ENCODE measurements around the gene TTC23. TPM values are rescaled to one million over a fixed set of nuclear protein-coding genes. Genes with fewer than 3 reads are reported as not detected.

Gene TTC23
- total RNA-seq, 1 donor from 2014 or later = 19.1 TPM

DNA sequence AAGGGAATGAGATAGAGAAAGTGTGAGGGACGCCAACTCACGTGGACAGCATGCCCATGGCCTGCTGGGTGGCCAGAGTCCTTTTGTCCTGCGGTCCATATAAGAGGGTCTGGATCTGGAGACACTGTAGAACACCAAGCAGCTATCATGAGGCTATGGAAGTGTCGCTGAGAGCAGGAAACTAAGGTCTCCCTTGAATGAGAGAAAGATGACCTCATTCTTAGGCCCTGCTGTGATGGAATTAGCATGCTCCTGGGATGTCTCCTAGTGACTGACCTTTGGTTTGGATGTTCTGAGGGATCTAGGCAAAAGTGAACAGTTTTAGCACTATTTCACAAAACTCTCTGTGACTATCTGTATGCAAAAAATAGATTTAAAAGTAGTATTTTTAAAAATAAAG is 110.1 kb downstream of the TTC23 start:
- Histone ChIP-seq H3K27me3 (no peaks in the 10 kb centered on the region), H3K4me3 (no peak overlapping the region), H3K9me3 (no peaks in the 10 kb centered on the region), H3K27ac (no peak overlapping the region), H3K4me1 (no peaks in the 10 kb centered on the region), H3K36me3 (peaks cover 14% of the 10 kb centered on the region)
- intact Hi-C loops (cut with DNase I) = no loop called here
- no peak for TF ChIP-seq CTCF (IDR thresholded peaks at IDR 0.05)
- no peak for DNase-seq
- ATAC-seq = no peak

DNA sequence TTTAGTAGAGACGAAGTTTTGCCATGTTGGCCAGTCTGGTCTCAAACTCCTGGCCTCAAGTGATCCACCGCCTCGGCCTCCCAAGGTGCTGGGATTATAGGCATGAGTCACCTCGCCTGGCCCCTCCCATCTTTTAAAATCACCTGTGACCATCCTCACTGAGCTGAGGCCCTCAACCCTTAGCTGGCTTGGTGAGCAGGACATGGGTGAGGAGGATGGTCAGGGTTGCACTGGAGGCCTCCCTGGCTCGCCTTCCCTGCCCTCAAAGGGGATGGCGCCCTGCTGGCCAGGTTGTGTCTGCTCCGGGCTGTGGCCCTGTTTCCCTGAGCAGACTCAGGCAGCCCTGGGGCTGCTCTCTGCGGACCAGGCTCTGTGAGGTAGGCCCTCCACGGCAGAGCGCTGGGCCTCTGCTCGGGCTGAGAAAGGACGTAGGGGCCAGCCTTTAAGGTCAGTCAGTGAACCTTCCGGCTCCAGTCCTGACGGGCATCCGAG is 110.8 kb downstream of the TTC23 start:
- H3K36me3 ChIP-seq = peaks cover 14% of the 10 kb centered on the region
- no peak overlapping the region for H3K4me3 ChIP-seq
- no peaks in the 10 kb centered on the region for H3K9me3 ChIP-seq
- DNase-seq = no peak
- no peak overlapping the region for H3K27ac ChIP-seq
- no peaks in the 10 kb centered on the region for H3K4me1 ChIP-seq
- H3K27me3 ChIP-seq = no peaks in the 10 kb centered on the region
- intact Hi-C loops (cut with DNase I) = no loop called here
- TF ChIP-seq CTCF (IDR thresholded peaks at IDR 0.05) = no peak
- peak; percentile 8 for ATAC-seq

DNA sequence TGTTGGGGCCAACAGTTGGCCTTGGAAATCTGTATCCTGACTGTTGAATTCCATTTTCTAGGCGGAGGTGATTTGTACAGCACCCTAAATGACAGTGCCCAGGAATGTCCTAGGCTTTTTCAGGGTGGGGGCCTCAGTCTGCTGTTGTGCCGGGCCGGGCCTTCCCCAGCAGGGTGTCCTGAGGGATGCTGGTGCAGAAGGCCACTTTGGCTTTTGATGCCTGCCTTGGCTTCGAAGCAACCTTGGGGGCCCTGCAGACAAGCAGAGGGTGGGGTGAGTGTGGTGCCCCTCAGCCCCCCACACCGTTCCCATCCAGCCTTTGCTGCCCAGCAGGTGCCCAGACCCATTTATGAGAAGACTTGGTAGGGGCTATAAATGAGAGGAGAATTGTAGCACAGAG is 111.5 kb downstream of the TTC23 start:
- DNase-seq (no peak), ATAC-seq (no peak)
- Histone ChIP-seq H3K4me3 (no peak overlapping the region), H3K9me3 (no peaks in the 10 kb centered on the region), H3K27me3 (no peaks in the 10 kb centered on the region), H3K27ac (no peak overlapping the region), H3K4me1 (no peaks in the 10 kb centered on the region), H3K36me3 (peaks cover 14% of the 10 kb centered on the region)
- TF ChIP-seq CTCF (IDR thresholded peaks at IDR 0.05) = no peak
- intact Hi-C loops (cut with DNase I) = no loop called here

GRCh38 chr15:99137111-99137546 is 112.3 kb downstream of the TTC23 start:
- intact Hi-C loops (cut with DNase I) = no loop called here
- H3K4me3 ChIP-seq = no peak overlapping the region
- DNase-seq = no peak
- no peaks in the 10 kb centered on the region for H3K27me3 ChIP-seq
- no peak overlapping the region for H3K27ac ChIP-seq
- ATAC-seq = peak; percentile 22
- H3K9me3 ChIP-seq = no peaks in the 10 kb centered on the region
- TF ChIP-seq CTCF (IDR thresholded peaks at IDR 0.05) = no peak
- H3K36me3 ChIP-seq = peaks cover 14% of the 10 kb centered on the region
- H3K4me1 ChIP-seq = no peaks in the 10 kb centered on the region

DNA sequence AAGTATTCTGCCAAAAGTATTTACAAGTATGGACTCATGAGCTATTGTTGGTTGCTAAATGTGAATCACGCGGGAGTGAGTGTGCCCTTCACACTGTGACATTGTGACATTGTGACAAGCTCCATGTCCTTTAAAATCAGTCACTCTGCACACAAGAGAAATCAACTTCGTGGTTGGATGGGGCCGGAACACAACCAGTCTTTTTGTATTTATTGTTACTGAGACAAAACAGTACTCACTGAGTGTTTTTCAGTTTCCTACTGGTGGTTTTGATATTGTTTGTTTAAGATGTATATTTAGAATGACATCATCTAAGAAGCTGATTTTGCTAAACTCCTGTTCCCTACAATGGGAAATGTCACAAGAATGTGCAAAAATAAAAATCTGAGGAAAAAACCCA is 114.2 kb downstream of the TTC23 start:
- TF ChIP-seq CTCF (IDR thresholded peaks at IDR 0.05) = no peak
- Histone ChIP-seq H3K27me3 (no peaks in the 10 kb centered on the region), H3K36me3 (peaks cover 14% of the 10 kb centered on the region), H3K27ac (no peak overlapping the region), H3K4me1 (no peaks in the 10 kb centered on the region), H3K9me3 (no peaks in the 10 kb centered on the region), H3K4me3 (no peak overlapping the region)
- intact Hi-C loops (cut with DNase I) = no loop called here
- DNase-seq (no peak), ATAC-seq (no peak)

- ATAC-seq (no peak), DNase-seq (no peak)
- H3K4me3 ChIP-seq = no peak overlapping the region
- intact Hi-C loops (cut with DNase I) = no loop called here
- no peaks in the 10 kb centered on the region for H3K9me3 ChIP-seq
- H3K36me3 ChIP-seq = peaks cover 14% of the 10 kb centered on the region
- no peak overlapping the region for H3K27ac ChIP-seq
- H3K27me3 ChIP-seq = no peaks in the 10 kb centered on the region
- no peak for TF ChIP-seq CTCF (IDR thresholded peaks at IDR 0.05)
- H3K4me1 ChIP-seq = no peaks in the 10 kb centered on the region
Measured at GRCh38 chr15:99134317-99134821, 115.0 kb downstream of the TTC23 start.

Data from upper lobe of right lung (tissue), 1 donor.